ENCODE measurements around the gene EPHA1. TPM values are rescaled to one million over a fixed set of nuclear protein-coding genes. Genes with fewer than 3 reads are reported as not detected.
A peak's percentile ranks its signal among the peaks of the same experiment; 100 is the strongest.

Gene EPHA1
- polyA plus RNA-seq, 1 experiment, result 0.09 TPM

GRCh38 chr7:143376396-143376795, 32.3 kb downstream of the EPHA1 start:
- no peak for DNase-seq (ENCODE audit: low read depth, low spot score)
- TF ChIP-seq CTCF (IDR thresholded peaks at IDR 0.05; ENCODE audit: low read depth, low read length), result no peak

GRCh38 chr7:143375298-143376034, 33.2 kb downstream of the EPHA1 start:
- CTCF ChIA-PET, result interaction anchor here (0.5 to 2.0 kb wide), 3 partner anchors 41 to 135 kb away, joined by 5 to 6 read pairs (median 5); no protein-coding TSS in a partner anchor
- TF ChIP-seq CTCF (IDR thresholded peaks at IDR 0.05; ENCODE audit: low read depth, low read length), result no peak

More at GRCh38 chr7:143376396-143376795, 32.3 kb downstream of the EPHA1 start:
- Histone ChIP-seq H3K9me3 (ENCODE audit: control insufficient read depth, insufficient read depth, low read length) (no peaks in the 10 kb centered on the region; the same call in 1 of the 2 replicates), H3K27me3 (ENCODE audit: control insufficient read depth, insufficient read depth, low read length) (no peaks in the 10 kb centered on the region), H3K27ac (ENCODE audit: low read depth, low read length) (no peak overlapping the region), H3K4me3 (ENCODE audit: low read depth, low read length) (no peak overlapping the region)
- ChIA-PET CTCF (interaction anchor here (1.5 to 2.0 kb wide), 2 partner anchors 41 to 136 kb away, joined by 5 read pairs; no protein-coding TSS in a partner anchor), POLR2A (no interaction called here)

GRCh38 chr7:143374561-143374960, 34.1 kb downstream of the EPHA1 start:
- no peaks in the 10 kb centered on the region for H3K27me3 ChIP-seq (ENCODE audit: control insufficient read depth, insufficient read depth, low read length)
- H3K4me3 ChIP-seq (ENCODE audit: low read depth, low read length), result no peak overlapping the region
- H3K27ac ChIP-seq (ENCODE audit: low read depth, low read length), result no peak overlapping the region
- no peak for DNase-seq (ENCODE audit: low read depth, low spot score)
- H3K9me3 ChIP-seq (ENCODE audit: control insufficient read depth, insufficient read depth, low read length), result no peaks in the 10 kb centered on the region
- POLR2A ChIA-PET, result no interaction called here
- no peak for TF ChIP-seq CTCF (IDR thresholded peaks at IDR 0.05; ENCODE audit: low read depth, low read length)
- CTCF ChIA-PET, result interaction anchor here (6.8 kb wide), 1 partner anchor 134 kb away, joined by 43 read pairs; no protein-coding TSS in a partner anchor

More at GRCh38 chr7:143375298-143376034, 33.2 kb downstream of the EPHA1 start:
- no peaks in the 10 kb centered on the region; the same call in 1 of the 2 replicates for H3K9me3 ChIP-seq (ENCODE audit: control insufficient read depth, insufficient read depth, low read length)
- POLR2A ChIA-PET, result no interaction called here
- no peaks in the 10 kb centered on the region for H3K27me3 ChIP-seq (ENCODE audit: control insufficient read depth, insufficient read depth, low read length)
- H3K4me3 ChIP-seq (ENCODE audit: low read depth, low read length), result no peak overlapping the region
- H3K27ac ChIP-seq (ENCODE audit: low read depth, low read length), result no peak overlapping the region
- no peak for DNase-seq (ENCODE audit: low read depth, low spot score)

- TF ChIP-seq CTCF (IDR thresholded peaks at IDR 0.05; ENCODE audit: low read depth, low read length), result 0 out of 2 replicates have a peak, but pooled peaks have one; percentile 14
- no peaks in the 10 kb centered on the region for H3K27me3 ChIP-seq (ENCODE audit: control insufficient read depth, insufficient read depth, low read length)
- POLR2A ChIA-PET, result no interaction called here
Observed at GRCh38 chr7:143373255-143373794, 35.3 kb downstream of the EPHA1 start.

GRCh38 chr7:143372070-143372469, 36.6 kb downstream of the EPHA1 start:
- Histone ChIP-seq H3K27me3 (ENCODE audit: control insufficient read depth, insufficient read depth, low read length) (no peaks in the 10 kb centered on the region), H3K4me3 (ENCODE audit: low read depth, low read length) (no peak overlapping the region), H3K27ac (ENCODE audit: low read depth, low read length) (no peak overlapping the region), H3K9me3 (ENCODE audit: control insufficient read depth, insufficient read depth, low read length) (no peaks in the 10 kb centered on the region)
- no peak for DNase-seq (ENCODE audit: low read depth, low spot score)
- ChIA-PET CTCF (interaction anchor here (0.7 to 6.8 kb wide), 3 partner anchors 7 to 132 kb away, joined by 4 to 48 read pairs (median 43); no protein-coding TSS in a partner anchor), POLR2A (interaction anchor here (0.6 kb wide), 2 partner anchors 18 to 20 kb away, joined by 3 read pairs; no protein-coding TSS in a partner anchor)
- TF ChIP-seq CTCF (IDR thresholded peaks at IDR 0.05; ENCODE audit: low read depth, low read length), result no peak

More at GRCh38 chr7:143373255-143373794, 35.3 kb downstream of the EPHA1 start:
- H3K4me3 ChIP-seq (ENCODE audit: low read depth, low read length), result no peak overlapping the region
- CTCF ChIA-PET, result interaction anchor here (6.8 kb wide), 1 partner anchor 133 kb away, joined by 43 read pairs; no protein-coding TSS in a partner anchor
- H3K27ac ChIP-seq (ENCODE audit: low read depth, low read length), result no peak overlapping the region
- H3K9me3 ChIP-seq (ENCODE audit: control insufficient read depth, insufficient read depth, low read length), result no peaks in the 10 kb centered on the region
- DNase-seq (ENCODE audit: low read depth, low spot score), result no peak

All from AG04450 (cell line).